OCI-LY1 (cell line): ENCODE measurements around the gene RFX6.

Experiments
- CTCF ChIP-seq: fragments of 200-600 bp; sonication (generic), shearing (Covaris generic); IDR thresholded peaks from 2 replicates; pipeline ENCODE4 v1.5.1; 2017; ENCODE audit warnings: mild to moderate bottlenecking, antibody characterized with exemption, low read length, moderate library complexity, mixed read lengths
- EZH2 ChIP-seq: fragments of 200-600 bp; sonication (generic), shearing (Covaris generic); IDR thresholded peaks from 2 replicates; pipeline ENCODE4 v1.8.0; 2017; ENCODE audit warnings: borderline replicate concordance, mixed run types, mild to moderate bottlenecking, antibody characterized with exemption, low read length, moderate library complexity, mixed read lengths

DNA sequence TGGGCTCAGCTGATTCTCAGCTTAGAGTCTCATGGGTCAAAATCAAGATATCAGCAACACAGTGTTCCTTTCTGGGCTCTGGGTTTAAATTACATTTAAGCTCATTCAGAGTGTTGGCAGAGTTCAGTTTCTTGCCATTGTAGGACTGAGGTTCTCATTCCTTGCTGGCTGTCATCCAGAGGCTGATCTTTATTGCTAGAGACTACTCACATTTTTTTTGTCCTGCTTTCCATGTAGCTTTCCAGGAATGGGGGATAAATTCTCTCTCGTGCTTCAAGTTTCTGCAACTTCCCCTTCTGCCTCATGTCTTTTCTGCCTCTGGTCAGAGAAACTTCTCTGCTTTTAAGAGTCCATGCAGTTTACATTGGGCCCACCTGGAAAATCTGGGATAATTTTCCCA is 86.9 kb downstream of the RFX6 start:
- TF ChIP-seq CTCF (no peak), EZH2 (no peak)
